Spleen (tissue), 11 donors: ENCODE results near the gene EDA2R. TPM values are rescaled to one million over a fixed set of nuclear protein-coding genes. Genes with fewer than 3 reads are reported as not detected.

Experiments used
- DNase-seq: peaks from one replicate; pipeline ENCODE4 v3.0.0-alpha.2; 2020
- H3K27ac ChIP-seq, 8 donors: fragments of 200-600 bp; sonication (generic) in 7 of 8; 1 replicate in 4 of 8; 2 replicates in 4 of 8; pipeline versions ENCODE4 v1.5.0 to v1.8.0; 2016 to 2021; ENCODE audit warnings: inconsistent platforms in 4 of 8, mild to moderate bottlenecking in 4 of 8, moderate library complexity in 1 of 8
- H3K27me3 ChIP-seq, 7 donors: fragments of 200-600 bp; sonication (generic) in 6 of 7; replicated peaks in 1 of 7; 1 replicate in 4 of 7; 2 replicates in 3 of 7; pipeline versions ENCODE4 v1.5.0 to v1.8.0; 2016 to 2021; ENCODE audit warnings: inconsistent platforms in 3 of 7, mild to moderate bottlenecking in 1 of 7
- H3K36me3 ChIP-seq, 6 donors: fragments of 200-600 bp; sonication (generic) in 5 of 6; 1 replicate in 4 of 6; 2 replicates in 2 of 6; pipeline versions ENCODE4 v1.5.0 to v1.8.0; 2016 to 2021; ENCODE audit warnings: inconsistent platforms in 2 of 6
- H3K4me1 ChIP-seq, 6 donors: fragments of 200-600 bp; sonication (generic) in 5 of 6; 1 replicate in 3 of 6; 2 replicates in 3 of 6; pipeline versions ENCODE4 v1.5.0 to v1.8.0; 2016 to 2021; ENCODE audit warnings: inconsistent platforms in 3 of 6
- H3K4me3 ChIP-seq, 8 donors: fragments of 200-600 bp; sonication (generic) in 7 of 8; 1 replicate in 4 of 8; 2 replicates in 4 of 8; pipeline versions ENCODE4 v1.5.0 to v1.8.0; 2016 to 2021; ENCODE audit warnings: inconsistent platforms in 4 of 8, mild to moderate bottlenecking in 4 of 8, moderate library complexity in 2 of 8
- H3K9me3 ChIP-seq, 8 donors: fragments of 200-600 bp; sonication (generic) in 7 of 8; 1 replicate in 4 of 8; 2 replicates in 4 of 8; pipeline versions ENCODE4 v1.5.0 to v1.8.0; 2016 to 2021; ENCODE audit warnings: inconsistent platforms in 4 of 8
- CTCF ChIP-seq, 11 experiments: fragments of 200-600 bp in 7 of 11; fragments of 450-650 bp in 4 of 11; sonication (generic) in 4 of 11; IDR thresholded peaks in 8 of 11; conservative IDR thresholded peaks in 3 of 11; 1 replicate in 7 of 11; 2 replicates in 4 of 11; pipeline versions ENCODE4 v1.4.0 to v1.8.0; 2016 to 2021; ENCODE audit warnings: antibody characterized with exemption in 11 of 11, inconsistent platforms in 4 of 11, mild to moderate bottlenecking in 1 of 11
- POLR2A ChIP-seq, 3 donors: fragments of 450-650 bp; IDR thresholded peaks; one replicate each; pipeline ENCODE4 v1.5.1; 2017; ENCODE audit warnings: antibody characterized with exemption in 3 of 3, mild to moderate bottlenecking in 1 of 3
- POLR2AphosphoS5 ChIP-seq, 3 donors: sonication (generic); formaldehyde crosslinking; IDR thresholded peaks; one replicate each; pipeline ENCODE4 v1.5.1; 2017; ENCODE audit warnings: antibody characterized with exemption in 3 of 3
- WGBS, 5 donors: extraction: QIAGEN DNeasy Blood & Tissue Kit in 3 of 5; methylation state at CpG; one replicate each; pipeline versions ENCODE4 v1.1.5 to v1.1.7; 2013 to 2018; 5-methylcytosine and 5-hydroxymethylcytosine counted together
- intact Hi-C: fragments of 100-400 bp; cut with DNase I; formaldehyde crosslinking; loops from one replicate; pipeline ENCODE4 v1.15.0; 2023; ENCODE audit warnings: low total_unique reads
- polyA plus RNA-seq, 3 donors: library from polyadenylated mRNA; stranded (reverse); fragments of 200-250 nt; gene quantifications; one replicate each; pipeline ENCODE4 v1.2.1, GENCODE V29; 2013
- total RNA-seq, 7 donors: library from RNA; depleted of rRNA in 3 of 7; stranded (reverse); fragments of >200 nt in 3 of 7; fragmentation: NEBNext Ultra II Directional in 4 of 7; extraction: Animal tissue kit (Norgen Biotek cat#: 25700) in 4 of 7; gene quantifications; one replicate each; pipeline versions ENCODE4 v1.1.0 to v1.2.1, GENCODE V29; 2016 to 2021
- donor health status: healthy with polysubstance abuse.
- donor health status: DM: no; HTN: no; CAD: no; lungs with moderate emphysema.
- donor health status: DM: no; HTN: no; CAD: no.
- donor health status: Bipolar disorder and iron deficiency.
- donor health status: healthy.
- donor health status: DM: no; HTN: no; CAD: no.
- donor health status: DM: yes; HTN: yes; CAD: no.

The EDA2R gene
- total and polyA plus RNA-seq, 10 donors: 0.21 to 2.7 (median 0.91) TPM

- no peak for DNase-seq
- Histone ChIP-seq H3K27me3 (no peaks in the 10 kb centered on the region), H3K36me3 (no peaks in the 10 kb centered on the region), H3K27ac (no peak overlapping the region), H3K4me1 (no peaks in the 10 kb centered on the region), H3K4me3 (no peak overlapping the region), H3K9me3 (no peaks in the 10 kb centered on the region)
- no peak for TF ChIP-seq POLR2A (IDR thresholded peaks at IDR 0.05)
- TF ChIP-seq POLR2AphosphoS5 (IDR thresholded peaks at IDR 0.05): no peak
- no peak for TF ChIP-seq CTCF (IDR thresholded peaks at IDR 0.05 in 8 of 11, conservative IDR thresholded peaks at IDR 0.05 in 3 of 11)
- WGBS, 5 donors: 64 to 97% (median 82%) methylated on average over 3 of the region's 3 CpGs
- intact Hi-C loops: no loop called here
Measured at GRCh38 chrX:66622209-66622608, 16.7 kb downstream of the EDA2R start.

- Histone ChIP-seq H3K4me1 (no peaks in the 10 kb centered on the region), H3K4me3 (no peak overlapping the region), H3K27me3 (no peaks in the 10 kb centered on the region), H3K27ac (no peak overlapping the region), H3K9me3 (no peaks in the 10 kb centered on the region), H3K36me3 (no peaks in the 10 kb centered on the region)
- no peak for DNase-seq
- TF ChIP-seq CTCF (IDR thresholded peaks at IDR 0.05 in 8 of 11, conservative IDR thresholded peaks at IDR 0.05 in 3 of 11) (no peak), POLR2A (IDR thresholded peaks at IDR 0.05) (no peak), POLR2AphosphoS5 (IDR thresholded peaks at IDR 0.05) (no peak)
- WGBS, 5 donors: 61 to 91% (median 82%) methylated on average over 2 of the region's 2 CpGs
- intact Hi-C loops: no loop called here
Measured at GRCh38 chrX:66616944-66617343, 21.9 kb downstream of the EDA2R start.

- Histone ChIP-seq H3K9me3 (peaks cover 0 to 15% (median 1%) of the 10 kb centered on the region in 8 donors), H3K36me3 (peaks cover 0 to 4% (median 0%) of the 10 kb centered on the region in 6 donors), H3K4me1 (no peaks in the 10 kb centered on the region), H3K27me3 (no peaks in the 10 kb centered on the region), H3K27ac (no peak overlapping the region), H3K4me3 (no peak overlapping the region)
- TF ChIP-seq POLR2A (IDR thresholded peaks at IDR 0.05): no peak
- no peak for TF ChIP-seq POLR2AphosphoS5 (IDR thresholded peaks at IDR 0.05)
- no peak for TF ChIP-seq CTCF (IDR thresholded peaks at IDR 0.05 in 8 of 11, conservative IDR thresholded peaks at IDR 0.05 in 3 of 11)
- DNase-seq: no peak
- intact Hi-C loops: no loop called here
- WGBS, 5 donors: 17 to 74% (median 50%) methylated on average over 1 of the region's 1 CpG
Measured at GRCh38 chrX:66602381-66602938, 36.4 kb downstream of the EDA2R start.

- Histone ChIP-seq H3K27ac (no peak overlapping the region), H3K4me3 (no peak overlapping the region), H3K4me1 (no peaks in the 10 kb centered on the region), H3K9me3 (peaks cover 0 to 6% (median 0%) of the 10 kb centered on the region in 8 donors), H3K27me3 (no peaks in the 10 kb centered on the region), H3K36me3 (peaks cover 0 to 10% (median 0%) of the 10 kb centered on the region in 6 donors)
- TF ChIP-seq POLR2AphosphoS5 (IDR thresholded peaks at IDR 0.05) (no peak), POLR2A (IDR thresholded peaks at IDR 0.05) (no peak), CTCF (IDR thresholded peaks at IDR 0.05 in 8 of 11, conservative IDR thresholded peaks at IDR 0.05 in 3 of 11) (no peak)
- intact Hi-C loops: no loop called here
- DNase-seq: no peak
Measured at GRCh38 chrX:66601522-66601921, 37.4 kb downstream of the EDA2R start.
